Vagina (tissue), 2 donors: ENCODE data around the gene ARHGAP35. TPM values are rescaled to one million over a fixed set of nuclear protein-coding genes. Genes with fewer than 3 reads are reported as not detected.
"Not testable (repeated sequence)": the region's sequence is repeated elsewhere in the genome, so short reads cannot be mapped to it uniquely, and the experiment has no call there.

ENCODE experiments used
- DNase-seq, 2 donors: peaks; one replicate each; pipeline ENCODE4 v3.0.0-alpha.2; 2017; ENCODE audit errors: extremely low spot score in 2 of 2
- H3K27ac ChIP-seq: fragments of 200-600 bp; sonication (generic); one replicate; pipeline ENCODE4 v1.5.1; 2019
- H3K27me3 ChIP-seq: fragments of 200-600 bp; sonication (generic); one replicate; pipeline ENCODE4 v1.5.1; 2019
- H3K36me3 ChIP-seq, 2 donors: fragments of 200-600 bp; sonication (generic); one replicate each; pipeline ENCODE4 v1.5.1; 2017 to 2019
- H3K4me1 ChIP-seq: fragments of 200-600 bp; sonication (generic); one replicate; pipeline ENCODE4 v1.5.1; 2019
- H3K4me3 ChIP-seq, 2 donors: fragments of 200-600 bp; sonication (generic); 1 replicate in 1 of 2; 2 replicates in 1 of 2; pipeline ENCODE4 v1.5.1; 2016 to 2019
- H3K9me3 ChIP-seq: fragments of 200-600 bp; sonication (generic); one replicate; pipeline ENCODE4 v1.5.1; 2019
- CTCF ChIP-seq, 3 experiments: fragments of 450-650 bp in 2 of 3; fragments of 200-600 bp in 1 of 3; sonication (generic) in 1 of 3; IDR thresholded peaks; one replicate each; pipeline ENCODE4 v1.5.1; 2017 to 2019; ENCODE audit warnings: antibody characterized with exemption in 3 of 3, mild to moderate bottlenecking in 2 of 3, moderate library complexity in 2 of 3
- POLR2A ChIP-seq, 2 donors: fragments of 450-650 bp; IDR thresholded peaks; one replicate each; pipeline ENCODE4 v1.6.1; 2017; ENCODE audit warnings: antibody characterized with exemption in 2 of 2, mild to moderate bottlenecking in 2 of 2, moderate library complexity in 2 of 2
- POLR2AphosphoS5 ChIP-seq, 2 donors: sonication (generic); formaldehyde crosslinking; IDR thresholded peaks; one replicate each; pipeline ENCODE4 v1.9.0; 2017; ENCODE audit warnings: antibody characterized with exemption in 2 of 2, mild to moderate bottlenecking in 2 of 2, low read depth in 1 of 2; ENCODE audit not compliant: insufficient read depth in 1 of 2
- intact Hi-C: fragments of 100-400 bp; cut with DNase I; formaldehyde crosslinking; loops from one replicate; pipeline ENCODE4 v1.15.1; 2023
- total RNA-seq: library from RNA; depleted of rRNA; stranded (reverse); fragments of >200 nt; gene quantifications from one replicate; pipeline ENCODE4 v1.2.3, GENCODE V29; 2016

ARHGAP35 gene
- total RNA-seq, 1 donor from 2014 or later = 42.5 TPM

DNA sequence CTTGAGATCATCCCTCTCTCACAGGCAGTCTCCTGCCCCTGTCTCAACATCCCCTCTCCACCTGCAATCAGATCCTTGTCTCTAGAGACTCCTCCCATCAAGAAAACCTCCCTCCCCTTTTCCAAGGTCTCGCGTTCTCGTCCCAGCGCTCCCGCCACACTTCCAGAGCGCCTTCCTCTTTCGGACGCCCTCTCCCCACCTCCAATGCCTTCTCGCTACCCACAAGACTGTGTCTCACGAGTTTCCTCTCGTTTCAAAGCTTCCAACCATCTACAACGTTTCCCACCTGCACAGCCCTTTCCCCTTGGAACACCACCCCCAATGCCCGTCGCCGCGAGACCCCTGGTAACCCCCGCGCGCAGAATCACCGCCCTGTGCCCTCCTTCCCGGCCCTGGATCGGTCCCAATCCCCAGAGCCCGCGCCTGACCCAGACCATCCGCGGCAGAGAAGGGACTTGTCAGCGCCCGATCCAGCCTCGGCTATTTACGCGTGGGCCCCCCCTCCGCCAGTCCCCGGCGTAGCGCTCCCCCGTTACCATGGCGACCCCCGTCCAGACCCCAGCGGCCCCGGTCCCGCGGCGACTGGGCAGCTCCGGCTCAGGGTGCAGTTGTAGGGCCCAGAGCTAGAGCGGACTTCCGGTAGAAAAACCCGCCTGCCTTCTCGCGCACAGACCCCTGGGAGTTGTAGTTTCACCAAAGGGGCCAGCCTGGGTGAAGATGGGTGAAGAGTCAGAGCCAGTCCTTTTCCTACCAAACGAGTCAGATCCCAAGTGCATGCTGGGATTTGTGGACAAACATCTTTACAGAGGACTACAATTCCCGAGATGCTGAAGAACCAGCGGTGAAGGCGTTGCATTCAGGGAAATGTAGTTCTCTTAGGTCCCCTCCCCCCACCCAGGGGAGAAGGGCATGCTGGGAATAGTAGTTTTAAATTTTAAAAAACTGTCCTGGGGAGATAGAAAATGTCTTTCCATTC, 10.3 kb upstream of the ARHGAP35 start, which contains the start of gene AP2S1:
AP2S1 (minus strand) TSS at position 619 of the 976 bp plus-strand sequence; CDS start at position 539, 80 bp downstream.
- peak in 1 of 2 donors; percentile 99 for DNase-seq
- TF ChIP-seq POLR2AphosphoS5 (IDR thresholded peaks at IDR 0.05; ENCODE audit: insufficient read depth in 1 of 2, low read depth in 1 of 2) (peak; percentile 95 to 100), POLR2A (IDR thresholded peaks at IDR 0.05) (peak in 1 of 2 donors; percentile 57), CTCF (IDR thresholded peaks at IDR 0.05) (no peak)
- intact Hi-C loops = no loop called here
- Histone ChIP-seq H3K27ac (peak within 1 kb of the TSS; percentile 72), H3K4me3 (peak within 1 kb of the TSS; percentile 81 to 86), H3K27me3 (no peaks in the 10 kb centered on the region), H3K36me3 (peaks cover 0 to 3% of the 10 kb centered on the region in 2 donors), H3K4me1 (peaks cover 16% of the 10 kb centered on the region), H3K9me3 (no peaks in the 10 kb centered on the region)

DNA sequence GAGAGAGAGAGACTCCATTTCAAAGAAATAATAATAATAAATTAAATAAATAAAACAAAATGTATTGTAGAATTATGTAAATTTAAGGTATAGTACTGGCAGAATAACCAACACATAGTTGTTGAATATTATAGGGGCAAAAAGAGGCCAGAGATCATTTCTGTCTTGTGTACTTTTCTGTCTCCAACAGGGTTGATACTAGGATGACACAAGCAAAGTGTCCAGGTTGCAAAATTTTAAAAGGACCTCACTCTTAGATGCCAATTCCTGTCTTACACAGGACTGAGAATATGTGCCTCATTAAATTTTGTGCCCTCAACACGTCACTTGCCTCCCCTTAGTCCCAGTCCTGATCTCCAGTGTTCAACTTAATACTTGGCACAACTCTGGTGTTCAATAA, 8.0 kb upstream of the ARHGAP35 start:
- peaks cover 35% of the 10 kb centered on the region for H3K4me1 ChIP-seq

GRCh38 chr19:46854698-46855097, 6.1 kb upstream of the ARHGAP35 start:
- H3K27ac ChIP-seq = not testable (repeated sequence)

More for the DNA sequence above, 8.0 kb upstream of the ARHGAP35 start:
- intact Hi-C loops = no loop called here
- Histone ChIP-seq H3K36me3 (no peaks in the 10 kb centered on the region), H3K27me3 (no peaks in the 10 kb centered on the region), H3K27ac (no peak overlapping the region), H3K9me3 (no peaks in the 10 kb centered on the region), H3K4me3 (no peak overlapping the region)
- no peak for DNase-seq
- TF ChIP-seq POLR2AphosphoS5 (IDR thresholded peaks at IDR 0.05; ENCODE audit: insufficient read depth in 1 of 2, low read depth in 1 of 2) = no peak
- TF ChIP-seq POLR2A (IDR thresholded peaks at IDR 0.05) = no peak
- no peak for TF ChIP-seq CTCF (IDR thresholded peaks at IDR 0.05)

GRCh38 chr19:46856062-46857022, 4.5 kb upstream of the ARHGAP35 start:
- H3K9me3 ChIP-seq = no peaks in the 10 kb centered on the region
- H3K27me3 ChIP-seq = no peaks in the 10 kb centered on the region
- peak in 1 of 2 donors; percentile 97 for DNase-seq
- intact Hi-C loops = loop anchor here (5.0 kb wide), 1 partner anchor 136 kb away; no protein-coding TSS in a partner anchor
- peak overlapping the region; percentile 83 for H3K27ac ChIP-seq
- no peak for TF ChIP-seq POLR2A (IDR thresholded peaks at IDR 0.05)
- TF ChIP-seq CTCF (IDR thresholded peaks at IDR 0.05) = peak; percentile 55 to 67 (median 61)
- peak; percentile 80 to 83 for TF ChIP-seq POLR2AphosphoS5 (IDR thresholded peaks at IDR 0.05; ENCODE audit: insufficient read depth in 1 of 2, low read depth in 1 of 2)
- peak overlapping the region; percentile 39 to 42 for H3K4me3 ChIP-seq
- H3K4me1 ChIP-seq = peaks cover 27% of the 10 kb centered on the region
- H3K36me3 ChIP-seq = no peaks in the 10 kb centered on the region

More at GRCh38 chr19:46854698-46855097, 6.1 kb upstream of the ARHGAP35 start:
- not testable (repeated sequence) for H3K27me3 ChIP-seq, H3K9me3 ChIP-seq, H3K36me3 ChIP-seq, DNase-seq, H3K4me3 ChIP-seq
- peaks cover 31% of the 10 kb centered on the region for H3K4me1 ChIP-seq
- intact Hi-C loops = loop anchor here (5.0 kb wide), 1 partner anchor 138 kb away; no protein-coding TSS in a partner anchor

DNA sequence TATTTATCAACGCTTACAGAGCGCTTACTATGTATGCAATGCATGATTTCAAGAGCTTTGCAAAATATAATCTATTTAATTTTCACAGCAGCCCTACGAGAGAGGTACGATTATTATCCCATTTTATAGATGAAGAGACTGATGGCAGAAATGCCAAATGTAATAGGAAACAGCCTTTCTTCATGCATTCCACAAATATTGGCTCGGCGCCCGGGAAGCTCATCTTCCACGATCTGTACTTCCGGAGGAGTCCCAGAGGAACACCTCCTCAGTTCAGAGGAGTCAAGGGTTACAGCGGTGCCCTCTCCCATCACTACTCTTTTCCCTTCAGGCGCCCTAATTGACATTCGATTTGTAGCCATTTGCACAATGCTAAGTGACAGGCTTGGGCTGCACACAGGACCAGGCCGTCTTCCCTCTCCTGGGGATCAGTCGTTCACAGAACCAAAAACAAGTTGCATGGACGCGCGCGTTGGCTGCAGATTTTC, 1.1 kb upstream of the ARHGAP35 start:
- no peaks in the 10 kb centered on the region for H3K36me3 ChIP-seq
- intact Hi-C loops = loop anchor here (5.0 kb wide), 2 partner anchors 43 to 133 kb away; no protein-coding TSS in a partner anchor
- peak overlapping the region; percentile 61 to 79 for H3K4me3 ChIP-seq
- H3K27me3 ChIP-seq = no peaks in the 10 kb centered on the region
- TF ChIP-seq CTCF (IDR thresholded peaks at IDR 0.05) (no peak), POLR2AphosphoS5 (IDR thresholded peaks at IDR 0.05; ENCODE audit: insufficient read depth in 1 of 2, low read depth in 1 of 2) (no peak), POLR2A (IDR thresholded peaks at IDR 0.05) (no peak)
- H3K27ac ChIP-seq = peak overlapping the region; percentile 96
- DNase-seq = no peak
- no peaks in the 10 kb centered on the region for H3K9me3 ChIP-seq
- H3K4me1 ChIP-seq = peaks cover 53% of the 10 kb centered on the region
